Prostate gland (tissue), 2 donors: ENCODE measurements around the gene ACOT12. TPM values are rescaled to one million over a fixed set of nuclear protein-coding genes. Genes with fewer than 3 reads are reported as not detected.

Source experiments
- DNase-seq: peaks from one replicate; pipeline ENCODE4 v3.0.0-alpha.2; 2019; ENCODE audit warnings: low spot score
- H3K27ac ChIP-seq, 2 donors: fragments of 200-600 bp; sonication (generic); 2 replicates each; pipeline ENCODE4 v1.5.1; 2017 to 2019
- H3K27me3 ChIP-seq: fragments of 200-600 bp; sonication (generic); replicated peaks from 2 replicates; pipeline ENCODE4 v1.5.1; 2019; ENCODE audit not compliant: insufficient read depth
- H3K36me3 ChIP-seq, 2 donors: fragments of 200-600 bp; sonication (generic); 1 replicate in 1 of 2; 2 replicates in 1 of 2; pipeline versions ENCODE4 v1.5.1 to v1.8.1; 2017 to 2019
- H3K4me1 ChIP-seq: fragments of 200-600 bp; sonication (generic); replicated peaks from 2 replicates; pipeline ENCODE4 v1.5.1; 2019
- H3K4me3 ChIP-seq, 2 donors: fragments of 200-600 bp; sonication (generic); 2 replicates each; pipeline ENCODE4 v1.5.1; 2017 to 2019
- H3K9me3 ChIP-seq: fragments of 200-600 bp; sonication (generic); 2 replicates; pipeline ENCODE4 v1.5.1; 2017
- POLR2A ChIP-seq: fragments of 450-650 bp; IDR thresholded peaks from one replicate; pipeline ENCODE4 v1.6.1; 2016; ENCODE audit warnings: antibody characterized with exemption, mild to moderate bottlenecking
- POLR2AphosphoS5 ChIP-seq: sonication (generic); formaldehyde crosslinking; IDR thresholded peaks from one replicate; pipeline ENCODE4 v1.6.1; 2017; ENCODE audit warnings: antibody characterized with exemption
- WGBS: methylation state at CpG from one replicate; pipeline ENCODE4 v1.1.5; 2018; 5-methylcytosine and 5-hydroxymethylcytosine counted together
- intact Hi-C: fragments of 100-400 bp; cut with DNase I; formaldehyde crosslinking; loops from one replicate; pipeline ENCODE4 v1.14.2; 2022
- total RNA-seq, 2 donors: library from RNA; depleted of rRNA; stranded (reverse); fragments of >200 nt; gene quantifications; one replicate each; pipeline ENCODE4 v1.1.0, GENCODE V29; 2016
- TF ChIP-seq, protein P1 (sequence below), 4 experiments: fragments of 200-600 bp in 2 of 4; fragments of 450-650 bp in 2 of 4; sonication (generic) in 2 of 4; IDR thresholded peaks; 1 replicate in 3 of 4; 2 replicates in 1 of 4; pipeline ENCODE4 v1.5.1; 2016 to 2019; ENCODE audit warnings: antibody characterized with exemption in 4 of 4, mild to moderate bottlenecking in 2 of 4, moderate library complexity in 2 of 4

Gene ACOT12
- total RNA-seq, 2 donors from 2014 or later = 1.0 TPM; not detected in 1

DNA sequence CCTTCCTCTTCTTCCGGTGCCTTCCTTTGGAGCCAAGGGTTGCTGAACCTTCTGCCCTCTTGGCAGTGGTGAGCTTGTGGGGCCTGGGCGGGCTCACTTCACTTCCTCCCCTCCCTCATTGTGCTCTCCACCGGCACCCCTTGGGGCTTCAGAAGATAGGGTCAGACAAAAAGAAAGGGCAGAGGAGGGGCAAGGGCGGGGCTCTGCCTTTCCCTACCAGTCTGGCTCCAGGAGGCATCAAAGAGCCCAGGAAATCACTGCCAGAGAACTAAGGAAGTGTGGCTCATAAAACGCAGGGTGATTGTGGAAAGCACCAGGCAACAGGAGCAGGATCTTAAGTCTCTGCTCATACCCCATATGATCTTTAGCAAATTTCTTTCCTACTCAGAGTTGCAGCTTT is 34.8 kb downstream of the ACOT12 start:
- 35% methylated on average over 5 of the region's 5 CpGs for WGBS
- no peaks in the 10 kb centered on the region for H3K36me3 ChIP-seq

DNA sequence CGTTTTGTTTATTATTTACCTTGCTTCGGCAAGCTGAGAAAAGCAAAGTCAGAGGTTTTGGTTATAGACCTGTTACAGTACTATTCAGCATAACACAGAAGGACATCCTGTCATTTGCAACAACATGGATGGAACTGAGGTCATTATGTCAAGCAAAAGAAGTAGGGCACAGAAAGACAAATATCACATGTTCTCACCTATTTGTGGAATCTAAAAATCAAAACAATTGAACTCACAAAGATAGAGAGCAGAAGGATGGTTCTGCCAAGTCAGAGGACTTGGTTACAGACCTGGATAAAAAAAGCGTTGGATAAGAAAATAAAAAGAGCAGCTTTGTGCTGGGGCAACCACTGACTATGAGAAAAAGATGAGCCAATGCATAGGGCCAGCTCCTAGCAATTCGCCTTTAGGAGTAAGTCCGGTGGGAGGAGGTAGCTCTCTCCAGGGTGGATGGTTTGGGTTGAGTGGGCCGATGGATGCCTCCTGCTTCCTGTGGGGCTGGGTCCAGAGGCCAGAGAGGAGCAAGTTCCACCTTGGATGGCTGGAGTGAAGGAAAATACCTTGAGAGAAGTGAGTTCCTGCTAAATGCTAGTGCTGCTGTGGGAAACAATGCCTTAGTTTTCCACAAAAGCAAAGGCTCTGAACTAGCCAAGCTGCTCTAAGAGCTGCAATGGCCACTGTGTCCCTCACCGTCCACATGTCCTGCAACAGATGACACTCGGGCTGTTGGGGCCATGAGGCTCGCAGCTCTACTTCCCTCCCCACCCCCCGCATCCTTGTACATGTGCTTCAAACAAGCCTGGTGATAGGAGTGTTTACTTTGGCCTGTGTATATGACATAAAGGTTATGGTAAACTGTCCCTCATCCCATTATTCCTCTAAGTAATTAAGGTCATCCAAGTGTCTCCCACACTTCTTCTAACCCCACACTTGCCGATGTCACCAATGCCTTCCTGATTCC is 38.4 kb downstream of the ACOT12 start:
- no peaks in the 10 kb centered on the region for H3K36me3 ChIP-seq
- TF ChIP-seq POLR2A (no peak), POLR2AphosphoS5 (no peak)
- TF ChIP-seq, protein P1, sequence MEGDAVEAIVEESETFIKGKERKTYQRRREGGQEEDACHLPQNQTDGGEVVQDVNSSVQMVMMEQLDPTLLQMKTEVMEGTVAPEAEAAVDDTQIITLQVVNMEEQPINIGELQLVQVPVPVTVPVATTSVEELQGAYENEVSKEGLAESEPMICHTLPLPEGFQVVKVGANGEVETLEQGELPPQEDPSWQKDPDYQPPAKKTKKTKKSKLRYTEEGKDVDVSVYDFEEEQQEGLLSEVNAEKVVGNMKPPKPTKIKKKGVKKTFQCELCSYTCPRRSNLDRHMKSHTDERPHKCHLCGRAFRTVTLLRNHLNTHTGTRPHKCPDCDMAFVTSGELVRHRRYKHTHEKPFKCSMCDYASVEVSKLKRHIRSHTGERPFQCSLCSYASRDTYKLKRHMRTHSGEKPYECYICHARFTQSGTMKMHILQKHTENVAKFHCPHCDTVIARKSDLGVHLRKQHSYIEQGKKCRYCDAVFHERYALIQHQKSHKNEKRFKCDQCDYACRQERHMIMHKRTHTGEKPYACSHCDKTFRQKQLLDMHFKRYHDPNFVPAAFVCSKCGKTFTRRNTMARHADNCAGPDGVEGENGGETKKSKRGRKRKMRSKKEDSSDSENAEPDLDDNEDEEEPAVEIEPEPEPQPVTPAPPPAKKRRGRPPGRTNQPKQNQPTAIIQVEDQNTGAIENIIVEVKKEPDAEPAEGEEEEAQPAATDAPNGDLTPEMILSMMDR (IDR thresholded peaks at IDR 0.05) = no peak
- no peak overlapping the region for H3K4me3 ChIP-seq
- H3K4me1 ChIP-seq = no peaks in the 10 kb centered on the region
- intact Hi-C loops = no loop called here
- no peaks in the 10 kb centered on the region for H3K27me3 ChIP-seq
- DNase-seq = no peak
- H3K9me3 ChIP-seq = no peaks in the 10 kb centered on the region
- H3K27ac ChIP-seq = no peak overlapping the region
- 65% methylated on average over 11 of the region's 11 CpGs for WGBS

More for the DNA sequence above, 34.8 kb downstream of the ACOT12 start:
- intact Hi-C loops = no loop called here
- H3K4me1 ChIP-seq = no peaks in the 10 kb centered on the region
- TF ChIP-seq, protein P1 (IDR thresholded peaks at IDR 0.05) = no peak
- TF ChIP-seq POLR2A = no peak
- TF ChIP-seq POLR2AphosphoS5 = no peak
- H3K4me3 ChIP-seq = no peak overlapping the region
- no peak for DNase-seq
- no peaks in the 10 kb centered on the region for H3K9me3 ChIP-seq
- no peaks in the 10 kb centered on the region for H3K27me3 ChIP-seq
- H3K27ac ChIP-seq = no peak overlapping the region

DNA sequence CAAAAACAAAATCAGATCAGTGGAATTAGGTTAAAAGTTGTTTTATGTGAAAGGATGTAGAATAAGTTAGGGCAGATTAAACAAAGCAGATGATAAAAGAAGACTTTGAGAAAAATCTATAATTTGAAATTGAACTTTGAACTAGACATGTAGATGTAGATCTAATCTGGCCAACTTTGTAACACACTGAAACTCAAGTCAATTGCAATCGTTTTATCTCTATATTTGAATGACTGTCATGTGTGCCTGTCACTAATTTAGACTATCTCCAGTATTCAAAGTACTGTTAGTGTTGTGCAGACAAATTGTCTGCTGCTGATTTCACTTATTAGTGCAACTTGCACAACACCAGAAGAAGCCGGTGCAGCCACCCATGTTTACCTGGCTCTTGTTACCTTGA is 39.8 kb downstream of the ACOT12 start:
- no peak for TF ChIP-seq POLR2AphosphoS5
- no peak for TF ChIP-seq POLR2A
- TF ChIP-seq, protein P1 (IDR thresholded peaks at IDR 0.05) = no peak
- H3K9me3 ChIP-seq = no peaks in the 10 kb centered on the region
- 65% methylated on average over 2 of the region's 2 CpGs for WGBS
- H3K27me3 ChIP-seq = no peaks in the 10 kb centered on the region
- H3K4me1 ChIP-seq = no peaks in the 10 kb centered on the region
- no peak overlapping the region for H3K4me3 ChIP-seq
- intact Hi-C loops = no loop called here
- no peak overlapping the region for H3K27ac ChIP-seq
- no peaks in the 10 kb centered on the region for H3K36me3 ChIP-seq
- DNase-seq = no peak

DNA sequence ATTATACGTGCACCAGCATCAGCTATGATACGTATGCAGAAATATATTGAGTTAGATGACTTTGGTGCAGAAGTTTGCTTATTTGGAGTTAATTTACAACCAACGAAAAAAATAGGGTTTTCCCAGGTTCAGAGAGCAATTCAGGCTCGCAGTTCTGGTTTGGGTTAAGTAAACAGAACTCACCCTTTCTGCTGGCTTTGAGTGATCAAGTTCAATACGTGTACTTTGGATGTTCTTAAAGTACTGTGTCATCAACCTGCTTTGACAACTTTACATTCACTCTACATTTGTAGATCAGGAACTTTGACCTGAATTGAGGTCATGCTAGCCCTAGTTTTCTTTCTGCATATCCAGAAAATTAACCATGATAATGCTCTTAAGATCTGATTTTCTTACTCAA is 40.7 kb downstream of the ACOT12 start:
- no peak for TF ChIP-seq POLR2AphosphoS5
- no peak for TF ChIP-seq POLR2A
- TF ChIP-seq, protein P1 (IDR thresholded peaks at IDR 0.05) = no peak
- Histone ChIP-seq H3K27ac (no peak overlapping the region), H3K9me3 (no peaks in the 10 kb centered on the region), H3K4me3 (no peak overlapping the region), H3K36me3 (no peaks in the 10 kb centered on the region), H3K27me3 (no peaks in the 10 kb centered on the region), H3K4me1 (no peaks in the 10 kb centered on the region)
- no peak for DNase-seq
- WGBS = 53% methylated on average over 5 of the region's 5 CpGs
- intact Hi-C loops = no loop called here

DNA sequence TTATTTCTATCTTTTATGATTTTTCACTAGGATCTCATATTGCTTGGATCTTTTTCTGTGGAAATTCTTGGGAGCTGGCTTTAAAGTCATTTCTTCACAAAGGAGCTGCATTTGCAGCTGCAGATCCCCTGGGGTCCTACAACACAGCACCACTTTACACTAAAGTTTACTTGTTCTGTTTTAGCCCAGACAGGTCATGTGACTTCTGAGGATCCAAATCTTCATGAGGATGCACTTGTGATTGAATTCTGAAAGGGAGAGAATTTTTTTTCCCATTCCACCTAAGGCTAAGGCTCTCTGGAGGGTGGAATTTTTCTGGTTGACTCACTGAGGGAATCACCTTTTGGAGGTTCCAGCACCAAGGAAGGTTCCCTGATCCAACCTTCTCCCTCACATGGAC is 43.4 kb downstream of the ACOT12 start:
- no peaks in the 10 kb centered on the region for H3K36me3 ChIP-seq
- DNase-seq = no peak
- H3K27ac ChIP-seq = no peak overlapping the region
- no peaks in the 10 kb centered on the region for H3K9me3 ChIP-seq
- no peaks in the 10 kb centered on the region for H3K4me1 ChIP-seq
- H3K4me3 ChIP-seq = no peak overlapping the region
- H3K27me3 ChIP-seq = no peaks in the 10 kb centered on the region
- TF ChIP-seq, protein P1 (IDR thresholded peaks at IDR 0.05) = no peak
- TF ChIP-seq POLR2A (no peak), POLR2AphosphoS5 (no peak)
- intact Hi-C loops = no loop called here
